ENCODE results near the gene TRMT44. TPM values are rescaled to one million over a fixed set of nuclear protein-coding genes. Genes with fewer than 3 reads are reported as not detected.
"Not testable (repeated sequence)": the region's sequence is repeated elsewhere in the genome, so short reads cannot be mapped to it uniquely, and the experiment has no call there.

Gene TRMT44
- total RNA-seq, 1 donor from 2014 or later = 38.5 TPM

DNA sequence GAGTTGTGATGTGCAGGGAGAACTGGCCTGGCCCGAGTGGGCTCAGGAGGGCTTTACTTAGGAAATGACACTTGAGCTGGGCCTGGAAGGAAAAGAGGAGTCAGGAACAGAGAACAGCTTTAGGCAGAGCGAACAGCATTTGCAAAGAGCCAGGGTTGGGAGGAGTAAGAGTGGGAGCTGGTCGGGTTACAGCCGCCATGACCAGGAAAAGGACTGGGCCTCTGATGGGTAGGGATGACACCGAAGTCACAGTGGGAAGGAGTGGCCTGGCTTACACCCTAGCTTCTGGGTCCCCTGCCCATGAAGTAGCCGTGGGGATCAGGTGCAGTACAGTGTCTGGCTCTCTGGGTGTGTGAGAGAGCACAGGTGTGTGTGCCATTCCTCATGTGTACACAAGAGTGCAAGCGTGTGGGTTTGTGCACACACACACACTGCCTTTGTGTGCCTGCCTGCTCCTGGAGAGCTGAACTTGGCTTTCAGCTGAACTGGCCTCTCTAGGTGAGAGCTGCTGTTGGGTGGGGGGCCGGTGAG, 31.6 kb downstream of the TRMT44 start:
- Mint-ChIP-seq H3K4me3 (no peak overlapping the region), H3K27ac (no peak overlapping the region)

DNA sequence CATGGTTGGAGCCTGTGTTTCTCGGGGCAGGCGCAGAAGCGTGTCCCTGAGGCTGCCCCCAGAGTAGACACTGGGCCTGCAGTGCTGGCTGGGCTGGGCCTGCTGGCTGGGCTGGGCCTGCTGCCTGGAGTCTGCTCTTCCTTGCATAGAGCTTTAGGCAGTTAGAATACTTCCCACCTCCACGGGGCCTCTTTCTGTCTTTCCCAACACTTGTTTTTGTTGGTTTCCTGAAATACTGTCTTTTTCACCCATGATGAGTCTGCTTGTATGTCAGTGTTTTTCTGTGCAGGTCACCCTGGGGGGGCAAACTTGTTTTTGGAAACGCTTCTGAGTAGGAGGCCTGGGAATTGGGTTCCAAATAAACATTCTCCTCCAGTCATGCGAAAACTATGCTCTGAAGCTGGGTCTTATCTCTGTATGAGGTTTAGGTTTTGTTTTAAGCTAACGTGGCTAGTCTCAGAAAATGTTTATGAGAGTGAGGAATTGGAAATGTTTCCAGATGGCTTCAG, 32.2 kb downstream of the TRMT44 start:
- Mint-ChIP-seq H3K27me3 (no peaks in the 10 kb centered on the region), H3K27ac (no peak overlapping the region), H3K9me3 (no peaks in the 10 kb centered on the region), H3K36me3 (ENCODE audit: low read depth) (peaks cover 13% of the 10 kb centered on the region), H3K4me3 (no peak overlapping the region), H3K4me1 (no peaks in the 10 kb centered on the region)
- no peak for DNase-seq
- intact Hi-C loops (cut with micrococcal nuclease) = no loop called here

More for the DNA sequence above, 31.6 kb downstream of the TRMT44 start:
- Mint-ChIP-seq H3K9me3 (no peaks in the 10 kb centered on the region), H3K27me3 (no peaks in the 10 kb centered on the region), H3K4me1 (no peaks in the 10 kb centered on the region), H3K36me3 (ENCODE audit: low read depth) (peaks cover 13% of the 10 kb centered on the region)
- DNase-seq = no peak
- intact Hi-C loops (cut with micrococcal nuclease) = no loop called here

- Mint-ChIP-seq H3K4me3 (no peak overlapping the region), H3K36me3 (ENCODE audit: low read depth) (peaks cover 12% of the 10 kb centered on the region), H3K27me3 (no peaks in the 10 kb centered on the region), H3K27ac (peak overlapping the region; percentile 37), H3K9me3 (no peaks in the 10 kb centered on the region), H3K4me1 (no peaks in the 10 kb centered on the region)
- intact Hi-C loops (cut with micrococcal nuclease) = no loop called here
- no peak for DNase-seq
Observed at GRCh38 chr4:8473198-8473919, 32.8 kb downstream of the TRMT44 start.

GRCh38 chr4:8473920-8474590, 33.5 kb downstream of the TRMT44 start:
- Mint-ChIP-seq H3K4me3 (no peak overlapping the region), H3K27ac (no peak overlapping the region), H3K36me3 (ENCODE audit: low read depth) (peaks cover 8% of the 10 kb centered on the region), H3K4me1 (no peaks in the 10 kb centered on the region), H3K27me3 (no peaks in the 10 kb centered on the region), H3K9me3 (no peaks in the 10 kb centered on the region)
- intact Hi-C loops (cut with micrococcal nuclease) = no loop called here
- DNase-seq = no peak

DNA sequence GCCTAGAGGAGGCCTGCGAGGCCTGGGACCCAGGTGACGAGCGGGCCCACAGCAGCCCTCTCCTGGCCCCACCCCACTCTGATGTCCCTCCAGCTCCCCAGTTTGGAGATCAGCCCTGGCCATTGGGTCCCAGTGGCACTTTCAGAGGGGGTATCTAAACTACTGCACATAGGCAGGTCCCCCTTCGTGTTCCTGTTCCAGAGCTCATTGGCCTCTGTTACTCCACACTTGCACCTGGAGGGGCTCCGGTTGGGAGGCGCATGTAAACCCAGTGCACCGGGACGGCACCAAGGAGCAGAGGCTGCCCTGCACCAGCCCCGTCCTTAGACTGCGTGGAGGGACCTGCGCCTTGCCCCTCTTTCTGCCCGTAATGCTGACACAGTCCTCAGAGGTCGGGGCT, 34.3 kb downstream of the TRMT44 start:
- Mint-ChIP-seq H3K9me3 (no peaks in the 10 kb centered on the region), H3K27ac (no peak overlapping the region), H3K36me3 (ENCODE audit: low read depth) (peaks cover 6% of the 10 kb centered on the region), H3K27me3 (no peaks in the 10 kb centered on the region), H3K4me1 (no peaks in the 10 kb centered on the region), H3K4me3 (no peak overlapping the region)
- intact Hi-C loops (cut with micrococcal nuclease) = no loop called here
- no peak for DNase-seq

DNA sequence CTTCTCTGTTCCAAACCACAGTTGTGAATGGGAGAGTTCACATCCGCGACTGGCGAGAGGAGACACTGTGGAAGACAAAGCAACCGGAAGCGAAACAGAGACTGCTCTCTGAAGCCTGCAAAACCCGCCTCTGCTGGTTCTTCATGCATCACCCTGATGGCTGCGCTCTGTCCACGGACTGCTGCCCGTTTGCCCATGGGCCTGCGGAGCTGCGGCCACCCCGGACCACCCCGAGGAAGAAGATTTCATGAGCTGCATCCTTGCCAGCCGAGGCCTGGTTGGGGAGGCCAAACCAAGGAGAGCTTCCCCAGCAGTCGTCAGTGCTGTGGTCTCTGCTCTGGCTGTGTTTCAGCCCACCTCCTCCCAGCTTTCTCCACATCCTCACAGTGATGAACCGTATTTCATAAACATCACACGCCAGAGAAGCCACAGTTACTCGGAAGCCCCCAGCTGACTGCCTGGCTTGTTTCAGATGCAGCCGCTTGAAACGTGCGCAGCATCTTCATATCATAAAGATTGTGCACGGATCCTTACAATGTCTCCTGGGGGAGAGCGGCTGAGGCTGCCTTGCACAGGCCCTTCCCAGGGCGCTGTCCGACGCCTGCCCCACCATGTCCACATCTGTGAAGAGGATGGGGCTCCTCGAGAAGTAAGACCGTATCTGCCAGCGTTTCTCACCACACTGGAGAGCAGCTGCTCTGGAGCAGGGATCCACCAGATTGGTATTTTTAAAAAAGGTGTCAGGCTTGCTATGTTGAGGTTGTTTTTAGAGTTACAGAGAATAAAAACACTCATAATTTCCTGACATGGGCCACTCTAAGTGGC, 35.4 kb downstream of the TRMT44 start:
- Mint-ChIP-seq H3K9me3 (no peaks in the 10 kb centered on the region), H3K36me3 (ENCODE audit: low read depth) (peaks cover 6% of the 10 kb centered on the region), H3K27me3 (no peaks in the 10 kb centered on the region), H3K4me3 (no peak overlapping the region), H3K4me1 (no peaks in the 10 kb centered on the region), H3K27ac (no peak overlapping the region)
- DNase-seq = no peak
- intact Hi-C loops (cut with micrococcal nuclease) = no loop called here

DNA sequence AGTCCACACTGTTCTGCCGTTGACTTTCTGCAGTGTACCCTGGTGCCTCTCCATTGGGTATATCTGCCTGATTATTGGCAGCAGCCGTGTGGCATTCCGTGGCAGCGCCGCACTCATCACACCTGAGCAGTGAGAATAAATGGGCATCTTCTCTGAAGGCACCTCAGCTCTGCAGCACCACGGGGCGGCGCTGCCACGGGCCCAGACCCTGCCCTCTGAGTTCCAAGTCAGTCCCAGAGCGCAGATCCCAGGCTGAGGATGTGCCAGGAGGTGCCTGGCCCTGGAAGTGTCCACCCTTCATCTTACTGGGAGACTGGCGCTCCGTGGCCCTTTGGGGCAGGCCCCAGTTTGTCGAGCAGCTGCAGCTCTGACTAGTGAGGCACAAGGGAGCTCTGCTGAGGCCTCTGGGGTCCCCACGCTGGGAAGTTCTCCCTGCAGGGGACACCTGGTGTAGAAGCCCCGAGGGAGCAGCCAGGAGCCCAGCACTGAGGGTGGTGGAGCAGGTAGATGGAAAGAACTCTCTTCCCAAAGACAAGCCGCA, 36.6 kb downstream of the TRMT44 start:
- H3K36me3 Mint-ChIP-seq (ENCODE audit: low read depth) = peaks cover 6% of the 10 kb centered on the region
- intact Hi-C loops (cut with micrococcal nuclease) = no loop called here
- no peaks in the 10 kb centered on the region for H3K27me3 Mint-ChIP-seq
- no peaks in the 10 kb centered on the region for H3K9me3 Mint-ChIP-seq
- no peak for DNase-seq
- no peak overlapping the region for H3K27ac Mint-ChIP-seq
- H3K4me1 Mint-ChIP-seq = no peaks in the 10 kb centered on the region
- H3K4me3 Mint-ChIP-seq = no peak overlapping the region

DNA sequence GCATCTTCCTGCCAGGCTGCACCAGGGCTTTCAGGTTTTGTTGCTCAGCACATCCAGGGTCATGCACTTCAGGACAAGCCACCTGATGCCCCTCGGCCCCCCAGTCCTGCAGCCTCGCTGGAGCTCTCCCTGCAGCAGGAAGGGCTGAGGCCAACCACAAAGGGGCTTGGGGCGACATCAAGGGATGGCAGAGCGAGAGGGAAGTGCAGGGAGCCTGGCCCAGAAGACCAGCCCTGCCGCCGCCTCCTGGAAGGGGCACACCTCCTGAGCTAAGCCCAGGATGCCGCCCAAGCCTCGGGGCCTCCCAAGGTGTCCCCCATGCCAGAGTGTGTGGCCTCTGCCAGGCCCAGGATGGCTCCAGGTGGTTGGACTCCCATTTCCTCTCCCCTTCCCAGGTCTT, 37.1 kb downstream of the TRMT44 start:
- no peaks in the 10 kb centered on the region for H3K9me3 Mint-ChIP-seq
- intact Hi-C loops (cut with micrococcal nuclease) = no loop called here
- H3K4me1 Mint-ChIP-seq = no peaks in the 10 kb centered on the region
- no peak overlapping the region for H3K4me3 Mint-ChIP-seq
- no peak overlapping the region for H3K27ac Mint-ChIP-seq
- H3K36me3 Mint-ChIP-seq (ENCODE audit: low read depth) = peaks cover 6% of the 10 kb centered on the region
- no peak for DNase-seq
- no peaks in the 10 kb centered on the region for H3K27me3 Mint-ChIP-seq

DNA sequence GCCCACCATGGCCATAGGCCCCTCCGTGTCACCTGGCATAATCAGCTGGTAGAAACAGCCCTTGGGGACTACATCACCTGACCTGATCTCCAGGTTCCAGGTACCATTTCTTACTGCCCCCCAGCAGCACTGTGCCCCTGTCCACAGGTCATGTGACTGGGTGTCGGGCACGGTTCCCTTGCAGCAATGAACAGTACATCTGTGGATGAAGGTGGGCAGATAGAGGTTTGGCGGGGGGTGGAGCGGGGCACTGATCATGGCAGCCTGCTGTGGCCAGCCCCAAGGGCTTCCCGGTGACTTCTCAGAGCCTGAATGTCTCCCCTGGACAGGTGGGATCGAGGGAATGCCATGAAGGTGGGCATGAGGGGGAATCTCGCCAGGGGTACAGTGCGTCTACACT, 37.8 kb downstream of the TRMT44 start:
- Mint-ChIP-seq H3K27me3 (no peaks in the 10 kb centered on the region), H3K4me1 (no peaks in the 10 kb centered on the region), H3K4me3 (no peak overlapping the region), H3K27ac (no peak overlapping the region), H3K36me3 (ENCODE audit: low read depth) (peaks cover 6% of the 10 kb centered on the region), H3K9me3 (no peaks in the 10 kb centered on the region)
- no peak for DNase-seq
- intact Hi-C loops (cut with micrococcal nuclease) = no loop called here

DNA sequence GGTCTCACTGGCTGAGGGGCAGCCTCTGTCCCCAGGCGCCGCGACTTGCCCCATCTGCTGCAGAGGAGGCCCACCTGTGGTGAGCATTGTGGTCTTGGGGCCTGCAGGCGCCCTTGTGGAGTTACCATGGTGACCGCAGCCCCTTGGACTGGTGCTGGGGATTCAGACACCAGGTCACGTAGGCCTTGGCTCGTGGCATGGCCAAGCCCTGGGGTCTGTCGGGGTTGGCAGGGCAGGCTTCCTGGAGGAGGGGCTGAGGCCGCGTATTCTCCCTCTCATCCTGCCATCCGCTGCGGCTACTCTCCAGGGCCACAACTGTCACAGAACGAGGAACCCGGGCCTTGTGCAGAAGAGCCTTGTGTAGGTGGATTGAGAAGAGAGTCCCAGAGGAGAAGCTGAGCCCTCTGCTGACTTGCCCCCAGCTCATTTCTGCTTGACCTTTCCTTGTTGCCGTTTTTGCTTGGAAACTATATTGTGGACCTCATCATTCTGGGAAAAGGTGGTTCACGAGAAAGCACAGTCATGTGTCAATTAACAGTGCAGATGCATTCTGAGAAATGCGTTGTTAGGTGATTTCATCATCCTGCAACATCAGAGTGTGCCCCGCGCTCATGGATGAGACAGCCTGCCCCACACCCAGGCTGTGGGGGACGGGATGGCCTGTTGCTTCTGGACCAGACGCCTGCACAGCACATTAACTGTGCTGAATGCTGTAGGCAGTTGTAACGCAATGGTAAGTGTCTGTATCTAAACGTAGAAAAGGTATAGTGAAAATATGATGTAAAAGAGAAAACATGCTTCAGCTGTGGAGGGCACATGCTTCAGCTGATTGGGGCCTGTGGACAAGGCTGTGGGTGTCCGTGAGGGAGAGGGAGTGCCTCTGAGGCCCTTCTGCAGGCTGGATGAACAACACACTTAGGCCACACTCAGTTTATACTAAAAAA, 38.5 kb downstream of the TRMT44 start:
- Mint-ChIP-seq H3K4me1 (no peaks in the 10 kb centered on the region), H3K27me3 (no peaks in the 10 kb centered on the region), H3K27ac (no peak overlapping the region), H3K4me3 (no peak overlapping the region), H3K36me3 (ENCODE audit: low read depth) (peaks cover 6% of the 10 kb centered on the region), H3K9me3 (no peaks in the 10 kb centered on the region)
- DNase-seq = no peak
- intact Hi-C loops (cut with micrococcal nuclease) = no loop called here

DNA sequence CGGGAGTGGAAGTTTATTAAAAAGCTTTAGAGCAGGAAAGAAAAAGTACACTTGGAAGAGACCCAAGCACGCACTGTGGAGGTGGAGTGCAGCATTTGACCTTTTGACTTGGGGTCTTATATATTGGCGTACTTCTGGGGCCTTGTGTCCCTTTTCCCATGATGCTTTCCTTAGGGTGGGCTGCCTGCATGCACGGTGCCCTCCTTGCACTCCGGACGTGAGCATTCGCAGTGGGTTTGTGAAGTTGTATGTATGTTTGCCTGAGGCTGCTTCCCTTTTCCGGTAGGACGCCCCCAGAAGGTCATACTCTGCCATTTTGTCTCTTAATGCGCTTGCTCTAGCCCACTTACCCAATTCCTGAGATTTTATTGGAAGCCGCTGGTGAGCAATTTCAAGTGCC, 39.6 kb downstream of the TRMT44 start:
- no peak overlapping the region for H3K4me3 Mint-ChIP-seq

DNA sequence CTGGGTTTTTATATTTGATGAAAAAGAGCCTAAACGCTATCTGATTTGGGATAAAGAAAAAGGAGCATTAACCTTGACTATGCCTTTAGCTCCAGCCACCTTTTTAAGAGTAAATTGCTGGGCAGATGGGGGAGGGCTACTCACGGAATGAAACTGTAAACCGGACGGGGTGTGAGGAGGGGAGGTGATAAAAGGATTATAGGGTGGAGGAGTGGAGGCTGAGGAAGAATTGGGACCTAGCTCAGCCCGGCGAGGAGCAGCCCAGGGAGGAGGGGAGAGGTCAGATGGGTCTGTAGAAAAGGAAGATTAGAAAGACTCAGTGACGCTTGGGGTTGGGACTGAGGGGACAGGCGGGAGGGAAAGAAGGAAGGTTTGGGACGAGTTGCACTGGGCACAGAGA, 46.1 kb downstream of the TRMT44 start:
- intact Hi-C loops (cut with micrococcal nuclease); DNase-seq; H3K9me3 Mint-ChIP-seq; H3K27ac Mint-ChIP-seq; H3K36me3 Mint-ChIP-seq (ENCODE audit: low read depth); H3K4me1 Mint-ChIP-seq; H3K27me3 Mint-ChIP-seq; H3K4me3 Mint-ChIP-seq: not testable (repeated sequence)

More for the DNA sequence above, 39.6 kb downstream of the TRMT44 start:
- H3K9me3 Mint-ChIP-seq = no peaks in the 10 kb centered on the region
- peaks cover 6% of the 10 kb centered on the region for H3K36me3 Mint-ChIP-seq (ENCODE audit: low read depth)
- no peak overlapping the region for H3K27ac Mint-ChIP-seq
- H3K4me1 Mint-ChIP-seq = no peaks in the 10 kb centered on the region
- no peak for DNase-seq
- no peaks in the 10 kb centered on the region for H3K27me3 Mint-ChIP-seq
- intact Hi-C loops (cut with micrococcal nuclease) = no loop called here
